ENCODE measurements around the gene MRPL42.

The MRPL42 gene

GRCh38 chr12:93536111-93536765 is 68.9 kb downstream of the MRPL42 start:
- no peak overlapping the region for H3K4me3 ChIP-seq (ENCODE audit: low read length in 2 of 2)
- H3K27me3 ChIP-seq (ENCODE audit: control insufficient read depth in 3 of 3, insufficient read depth in 3 of 3, low read depth in 1 of 3, low read length in 3 of 3) = no peaks in the 10 kb centered on the region
- H3K4me1 ChIP-seq (ENCODE audit: control insufficient read depth in 2 of 2, insufficient read depth in 1 of 2, low read depth in 1 of 2, low read length in 2 of 2) = peaks cover 0 to 9% of the 10 kb centered on the region in 2 donors
- H3K14ac ChIP-seq (ENCODE audit: low read length) = no peak overlapping the region
- H3K27ac ChIP-seq (replicated peaks; ENCODE audit: low read length) = no peak overlapping the region
- H2BK15ac ChIP-seq (ENCODE audit: low read length) = no peak overlapping the region
- no peak overlapping the region for H3K9ac ChIP-seq (ENCODE audit: low read depth, low read length, poor library complexity)
- H2BK12ac ChIP-seq (ENCODE audit: low read length) = no peak overlapping the region
- H3K36me3 ChIP-seq (replicated peaks in 1 of 2; ENCODE audit: control insufficient read depth in 2 of 2, insufficient read depth in 2 of 2, low read length in 2 of 2) = no peaks in the 10 kb centered on the region
- no peak overlapping the region for H3K18ac ChIP-seq (ENCODE audit: low read length)
- H3K9me3 ChIP-seq (replicated peaks in 1 of 2; ENCODE audit: control insufficient read depth in 2 of 2, insufficient read depth in 1 of 2, low read depth in 1 of 2, low read length in 2 of 2) = peaks cover 0 to 3% of the 10 kb centered on the region in 2 donors
- no peak overlapping the region for H3K23ac ChIP-seq (ENCODE audit: low read depth, low read length, poor library complexity)
- H2AK5ac ChIP-seq (ENCODE audit: low read depth, low read length) = no peak overlapping the region
- H2BK5ac ChIP-seq (ENCODE audit: low read length) = no peak overlapping the region
- no peak overlapping the region for H3K4me2 ChIP-seq (ENCODE audit: insufficient read depth, low read length, poor library complexity, severe bottlenecking)
- H2BK120ac ChIP-seq (ENCODE audit: low read depth, low read length) = no peak overlapping the region
- no peaks in the 10 kb centered on the region for H3K79me1 ChIP-seq (ENCODE audit: low read depth, low read length)
- no peak overlapping the region for H4K91ac ChIP-seq (ENCODE audit: low read depth, low read length, poor library complexity)
- DNase-seq (ENCODE audit: low spot score) = no peak
- no CpG with 5 or more reads among the region's 2 CpGs for WGBS, 2 donors (ENCODE audit: extremely low coverage in 2 of 2, insufficient read length in 2 of 2, insufficient replicate concordance in 1 of 2)
- H3K4ac ChIP-seq (ENCODE audit: low read length) = no peak overlapping the region
- H2AFZ ChIP-seq (ENCODE audit: low read length) = peak overlapping the region; percentile 69
- no peak overlapping the region for H4K8ac ChIP-seq (ENCODE audit: low read depth, low read length)

- no peak overlapping the region for H2BK15ac ChIP-seq (ENCODE audit: low read length)
- H3K9ac ChIP-seq (ENCODE audit: low read depth, low read length, poor library complexity) = no peak overlapping the region
- H2BK120ac ChIP-seq (ENCODE audit: low read depth, low read length) = no peak overlapping the region
- H3K9me3 ChIP-seq (replicated peaks in 1 of 2; ENCODE audit: control insufficient read depth in 2 of 2, insufficient read depth in 1 of 2, low read depth in 1 of 2, low read length in 2 of 2) = peaks cover 0 to 3% of the 10 kb centered on the region in 2 donors
- no peak overlapping the region for H2AK5ac ChIP-seq (ENCODE audit: low read depth, low read length)
- H3K4me1 ChIP-seq (ENCODE audit: control insufficient read depth in 2 of 2, insufficient read depth in 1 of 2, low read depth in 1 of 2, low read length in 2 of 2) = peaks cover 0 to 9% of the 10 kb centered on the region in 2 donors
- no peak overlapping the region for H3K23ac ChIP-seq (ENCODE audit: low read depth, low read length, poor library complexity)
- H3K4ac ChIP-seq (ENCODE audit: low read length) = no peak overlapping the region
- H4K91ac ChIP-seq (ENCODE audit: low read depth, low read length, poor library complexity) = no peak overlapping the region
- no peak overlapping the region for H3K4me3 ChIP-seq (ENCODE audit: low read length in 2 of 2)
- H3K27me3 ChIP-seq (ENCODE audit: control insufficient read depth in 3 of 3, insufficient read depth in 3 of 3, low read depth in 1 of 3, low read length in 3 of 3) = no peaks in the 10 kb centered on the region
- H2BK5ac ChIP-seq (ENCODE audit: low read length) = no peak overlapping the region
- whole genome bisulfite sequencing, 2 donors (ENCODE audit: extremely low coverage in 2 of 2, insufficient read length in 2 of 2, insufficient replicate concordance in 1 of 2) = no CpG with 5 or more reads among the region's 5 CpGs
- H3K27ac ChIP-seq (replicated peaks; ENCODE audit: low read length) = no peak overlapping the region
- no peak overlapping the region for H3K14ac ChIP-seq (ENCODE audit: low read length)
- H2BK12ac ChIP-seq (ENCODE audit: low read length) = no peak overlapping the region
- H3K18ac ChIP-seq (ENCODE audit: low read length) = no peak overlapping the region
- no peak overlapping the region for H3K4me2 ChIP-seq (ENCODE audit: insufficient read depth, low read length, poor library complexity, severe bottlenecking)
- no peaks in the 10 kb centered on the region for H3K79me1 ChIP-seq (ENCODE audit: low read depth, low read length)
- DNase-seq (ENCODE audit: low spot score) = no peak
- H2AFZ ChIP-seq (ENCODE audit: low read length) = peak overlapping the region; percentile 69
- no peak overlapping the region for H4K8ac ChIP-seq (ENCODE audit: low read depth, low read length)
- no peaks in the 10 kb centered on the region for H3K36me3 ChIP-seq (replicated peaks in 1 of 2; ENCODE audit: control insufficient read depth in 2 of 2, insufficient read depth in 2 of 2, low read length in 2 of 2)
These were observed 69.6 kb downstream of the MRPL42 start for GRCh38 chr12:93536766-93537488.

- Histone ChIP-seq H4K91ac (ENCODE audit: low read depth, low read length, poor library complexity) (no peak overlapping the region), H3K4me1 (ENCODE audit: control insufficient read depth in 2 of 2, insufficient read depth in 1 of 2, low read depth in 1 of 2, low read length in 2 of 2) (peaks cover 0 to 9% of the 10 kb centered on the region in 2 donors), H3K27me3 (ENCODE audit: control insufficient read depth in 3 of 3, insufficient read depth in 3 of 3, low read depth in 1 of 3, low read length in 3 of 3) (no peaks in the 10 kb centered on the region), H2AFZ (ENCODE audit: low read length) (no peak overlapping the region), H4K8ac (ENCODE audit: low read depth, low read length) (no peak overlapping the region), H2BK120ac (ENCODE audit: low read depth, low read length) (no peak overlapping the region), H3K4ac (ENCODE audit: low read length) (no peak overlapping the region), H3K14ac (ENCODE audit: low read length) (no peak overlapping the region), H3K36me3 (replicated peaks in 1 of 2; ENCODE audit: control insufficient read depth in 2 of 2, insufficient read depth in 2 of 2, low read length in 2 of 2) (peaks cover 0 to 3% of the 10 kb centered on the region in 2 donors), H3K18ac (ENCODE audit: low read length) (no peak overlapping the region), H3K23ac (ENCODE audit: low read depth, low read length, poor library complexity) (no peak overlapping the region), H3K27ac (replicated peaks; ENCODE audit: low read length) (no peak overlapping the region), H2BK12ac (ENCODE audit: low read length) (no peak overlapping the region), H3K4me3 (ENCODE audit: low read length in 2 of 2) (no peak overlapping the region), H2AK5ac (ENCODE audit: low read depth, low read length) (no peak overlapping the region), H3K9ac (ENCODE audit: low read depth, low read length, poor library complexity) (no peak overlapping the region), H3K9me3 (replicated peaks in 1 of 2; ENCODE audit: control insufficient read depth in 2 of 2, insufficient read depth in 1 of 2, low read depth in 1 of 2, low read length in 2 of 2) (peaks cover 0 to 3% of the 10 kb centered on the region in 2 donors), H2BK15ac (ENCODE audit: low read length) (no peak overlapping the region), H2BK5ac (ENCODE audit: low read length) (no peak overlapping the region), H3K79me1 (ENCODE audit: low read depth, low read length) (no peaks in the 10 kb centered on the region), H3K4me2 (ENCODE audit: insufficient read depth, low read length, poor library complexity, severe bottlenecking) (no peak overlapping the region)
- no peak for DNase-seq (ENCODE audit: low spot score)
- WGBS, 2 donors (ENCODE audit: extremely low coverage in 2 of 2, insufficient read length in 2 of 2, insufficient replicate concordance in 1 of 2) = no CpG with 5 or more reads among the region's 5 CpGs
These were observed 70.5 kb downstream of the MRPL42 start for GRCh38 chr12:93537769-93538168.

GRCh38 chr12:93539821-93540220 is 72.5 kb downstream of the MRPL42 start:
- H2BK15ac ChIP-seq (ENCODE audit: low read length) = no peak overlapping the region
- no peak overlapping the region for H3K14ac ChIP-seq (ENCODE audit: low read length)
- H3K4me1 ChIP-seq (ENCODE audit: control insufficient read depth in 2 of 2, insufficient read depth in 1 of 2, low read depth in 1 of 2, low read length in 2 of 2) = peaks cover 0 to 9% of the 10 kb centered on the region in 2 donors
- H2BK12ac ChIP-seq (ENCODE audit: low read length) = no peak overlapping the region
- no peak overlapping the region for H2AFZ ChIP-seq (ENCODE audit: low read length)
- H3K18ac ChIP-seq (ENCODE audit: low read length) = no peak overlapping the region
- no peak overlapping the region for H2BK5ac ChIP-seq (ENCODE audit: low read length)
- H3K27ac ChIP-seq (replicated peaks; ENCODE audit: low read length) = no peak overlapping the region
- H3K4ac ChIP-seq (ENCODE audit: low read length) = no peak overlapping the region
- peaks cover 0 to 3% of the 10 kb centered on the region in 2 donors for H3K9me3 ChIP-seq (replicated peaks in 1 of 2; ENCODE audit: control insufficient read depth in 2 of 2, insufficient read depth in 1 of 2, low read depth in 1 of 2, low read length in 2 of 2)
- no peak overlapping the region for H3K23ac ChIP-seq (ENCODE audit: low read depth, low read length, poor library complexity)
- no peak for DNase-seq (ENCODE audit: low spot score)
- H4K91ac ChIP-seq (ENCODE audit: low read depth, low read length, poor library complexity) = no peak overlapping the region
- no peak overlapping the region for H2AK5ac ChIP-seq (ENCODE audit: low read depth, low read length)
- H3K4me2 ChIP-seq (ENCODE audit: insufficient read depth, low read length, poor library complexity, severe bottlenecking) = no peak overlapping the region
- H3K36me3 ChIP-seq (replicated peaks in 1 of 2; ENCODE audit: control insufficient read depth in 2 of 2, insufficient read depth in 2 of 2, low read length in 2 of 2) = peaks cover 0 to 12% of the 10 kb centered on the region in 2 donors
- no CpG with 5 or more reads among the region's 4 CpGs for WGBS, 2 donors (ENCODE audit: extremely low coverage in 2 of 2, insufficient read length in 2 of 2, insufficient replicate concordance in 1 of 2)
- no peaks in the 10 kb centered on the region for H3K79me1 ChIP-seq (ENCODE audit: low read depth, low read length)
- no peak overlapping the region for H3K4me3 ChIP-seq (ENCODE audit: low read length in 2 of 2)
- H3K9ac ChIP-seq (ENCODE audit: low read depth, low read length, poor library complexity) = no peak overlapping the region
- H4K8ac ChIP-seq (ENCODE audit: low read depth, low read length) = no peak overlapping the region
- no peak overlapping the region for H2BK120ac ChIP-seq (ENCODE audit: low read depth, low read length)
- H3K27me3 ChIP-seq (ENCODE audit: control insufficient read depth in 3 of 3, insufficient read depth in 3 of 3, low read depth in 1 of 3, low read length in 3 of 3) = no peaks in the 10 kb centered on the region

Data from neuronal stem cell (in vitro differentiated cells).